Activated naive CD4-positive, alpha-beta T cell treated with anti-CD3 and anti-CD28 coated beads, Interleukin-2, amount 10 ng/mL, durations not matched to agents 7 days and 5 days (primary cell): Measurements from ENCODE around the gene RANBP17.
"Not testable (repeated sequence)": the region's sequence is repeated elsewhere in the genome, so short reads cannot be mapped to it uniquely, and the experiment has no call there.

Source experiments
- CTCF ChIA-PET: fragments of 350-600 bp; sonication (Branson Sonifier 250); formaldehyde crosslinking; loops from one replicate; lab custom pipeline; 2021; ENCODE audit warnings: antibody characterized with exemption; lab: Charles Lee
- DNase-seq: peaks from one replicate; pipeline ENCODE4 v3.0.0-alpha.2; 2020
- H3K27ac Mint-ChIP-seq: one replicate; pipeline ENCODE4 v1.8.0; 2021; ENCODE audit warnings: mild to moderate bottlenecking, moderate library complexity, mixed read lengths
- H3K27me3 Mint-ChIP-seq: one replicate; pipeline ENCODE4 v1.8.0; 2021; ENCODE audit warnings: mild to moderate bottlenecking, mixed read lengths
- H3K36me3 Mint-ChIP-seq: one replicate; pipeline ENCODE4 v1.8.0; 2021; ENCODE audit warnings: mixed read lengths
- H3K4me1 Mint-ChIP-seq: one replicate; pipeline ENCODE4 v1.8.0; 2021; ENCODE audit warnings: mixed read lengths
- H3K4me3 Mint-ChIP-seq: one replicate; pipeline ENCODE4 v1.8.0; 2021; ENCODE audit warnings: mild to moderate bottlenecking, moderate library complexity, mixed read lengths
- H3K9me3 Mint-ChIP-seq: one replicate; pipeline ENCODE4 v1.8.0; 2021; ENCODE audit warnings: mixed read lengths

Gene RANBP17

GRCh38 chr5:170939178-170939577, 77.4 kb downstream of the RANBP17 start:
- no peaks in the 10 kb centered on the region for H3K4me1 Mint-ChIP-seq
- CTCF ChIA-PET = no interaction called here
- H3K9me3 Mint-ChIP-seq = no peaks in the 10 kb centered on the region
- no peak for DNase-seq
- no peak overlapping the region for H3K4me3 Mint-ChIP-seq
- no peaks in the 10 kb centered on the region for H3K27me3 Mint-ChIP-seq
- H3K36me3 Mint-ChIP-seq = no peaks in the 10 kb centered on the region
- no peak overlapping the region for H3K27ac Mint-ChIP-seq

DNA sequence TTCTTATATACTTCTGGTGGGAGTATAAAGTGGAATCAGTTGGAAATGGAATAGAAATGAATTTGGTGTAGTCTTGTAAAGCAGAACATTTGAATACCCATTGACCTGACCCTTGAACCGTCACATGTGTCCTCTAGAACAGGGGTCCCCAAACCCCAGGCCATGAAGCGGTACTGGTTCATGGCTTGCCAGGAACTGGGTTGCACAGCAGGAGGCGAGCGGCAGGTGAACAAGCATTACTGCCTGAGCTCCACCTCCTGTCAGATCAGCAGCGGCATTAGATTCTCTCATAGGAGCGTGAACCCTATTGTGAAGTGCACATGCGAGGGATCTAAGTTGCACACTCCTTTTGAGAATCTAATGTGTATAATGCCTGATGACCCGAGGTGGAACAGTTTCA, 80.0 kb downstream of the RANBP17 start:
- Mint-ChIP-seq H3K27ac (no peak overlapping the region), H3K27me3 (no peaks in the 10 kb centered on the region), H3K36me3 (no peaks in the 10 kb centered on the region), H3K9me3 (no peaks in the 10 kb centered on the region), H3K4me1 (no peaks in the 10 kb centered on the region), H3K4me3 (no peak overlapping the region)
- CTCF ChIA-PET = no interaction called here
- DNase-seq = no peak

DNA sequence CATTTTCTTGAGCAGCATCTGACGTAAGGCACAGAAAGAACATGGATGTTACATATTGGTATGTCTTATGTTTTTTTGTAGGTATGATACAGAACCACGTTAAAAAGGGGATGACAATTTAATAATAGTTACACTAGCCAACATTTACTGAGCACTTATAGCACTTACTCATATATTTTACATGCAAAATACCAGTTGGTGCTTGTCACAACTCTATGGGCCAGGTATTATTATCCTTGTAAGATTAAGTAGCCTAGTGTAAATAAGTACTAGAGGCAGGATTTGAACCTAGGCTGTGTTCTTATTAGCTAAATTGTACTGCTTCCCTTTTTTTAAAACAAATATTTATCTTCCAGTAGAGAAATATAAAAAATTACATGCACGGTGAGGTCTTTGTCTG, 83.5 kb downstream of the RANBP17 start:
- Mint-ChIP-seq H3K27me3 (no peaks in the 10 kb centered on the region), H3K4me3 (no peak overlapping the region), H3K36me3 (no peaks in the 10 kb centered on the region), H3K9me3 (no peaks in the 10 kb centered on the region), H3K27ac (no peak overlapping the region), H3K4me1 (no peaks in the 10 kb centered on the region)
- DNase-seq = no peak
- CTCF ChIA-PET = no interaction called here

DNA sequence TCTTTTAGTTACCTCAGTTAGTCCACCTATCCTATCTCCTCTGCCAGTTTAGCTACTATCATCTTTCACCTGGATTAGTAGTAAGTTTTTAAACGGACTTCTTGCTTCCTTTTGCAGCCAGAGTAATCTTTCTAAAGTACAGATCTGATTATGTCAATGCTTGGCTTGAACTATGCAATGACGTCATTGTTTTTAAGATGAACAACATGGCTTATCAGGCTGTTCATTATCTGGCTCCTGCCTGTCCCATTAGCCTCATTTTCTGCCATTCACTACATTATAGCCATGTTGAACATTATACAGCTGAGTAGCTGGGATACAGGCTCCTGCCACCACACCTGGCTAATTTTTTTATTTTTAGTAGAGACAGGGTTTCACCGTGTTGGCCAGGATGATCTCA, 98.7 kb downstream of the RANBP17 start:
- Mint-ChIP-seq H3K27ac (no peak overlapping the region), H3K9me3 (no peaks in the 10 kb centered on the region)
- CTCF ChIA-PET = no interaction called here

GRCh38 chr5:170963521-170963920, 101.7 kb downstream of the RANBP17 start:
- Mint-ChIP-seq H3K9me3 (no peaks in the 10 kb centered on the region), H3K27ac (no peak overlapping the region), H3K4me3 (no peak overlapping the region), H3K4me1 (no peaks in the 10 kb centered on the region), H3K36me3 (no peaks in the 10 kb centered on the region), H3K27me3 (no peaks in the 10 kb centered on the region)
- CTCF ChIA-PET = no interaction called here
- DNase-seq = no peak

More for the DNA sequence above, 98.7 kb downstream of the RANBP17 start:
- no peak overlapping the region for H3K4me3 Mint-ChIP-seq
- H3K36me3 Mint-ChIP-seq = no peaks in the 10 kb centered on the region
- DNase-seq = no peak
- no peaks in the 10 kb centered on the region for H3K27me3 Mint-ChIP-seq
- no peaks in the 10 kb centered on the region for H3K4me1 Mint-ChIP-seq

GRCh38 chr5:170974461-170974860, 112.6 kb downstream of the RANBP17 start:
- Mint-ChIP-seq H3K9me3 (peaks cover 2% of the 10 kb centered on the region), H3K36me3 (no peaks in the 10 kb centered on the region), H3K27ac (no peak overlapping the region), H3K27me3 (no peaks in the 10 kb centered on the region), H3K4me3 (no peak overlapping the region), H3K4me1 (no peaks in the 10 kb centered on the region)
- CTCF ChIA-PET = no interaction called here
- no peak for DNase-seq

- CTCF ChIA-PET, DNase-seq: not testable (repeated sequence)
These were observed 118.4 kb downstream of the RANBP17 start for GRCh38 chr5:170980261-170980660.

DNA sequence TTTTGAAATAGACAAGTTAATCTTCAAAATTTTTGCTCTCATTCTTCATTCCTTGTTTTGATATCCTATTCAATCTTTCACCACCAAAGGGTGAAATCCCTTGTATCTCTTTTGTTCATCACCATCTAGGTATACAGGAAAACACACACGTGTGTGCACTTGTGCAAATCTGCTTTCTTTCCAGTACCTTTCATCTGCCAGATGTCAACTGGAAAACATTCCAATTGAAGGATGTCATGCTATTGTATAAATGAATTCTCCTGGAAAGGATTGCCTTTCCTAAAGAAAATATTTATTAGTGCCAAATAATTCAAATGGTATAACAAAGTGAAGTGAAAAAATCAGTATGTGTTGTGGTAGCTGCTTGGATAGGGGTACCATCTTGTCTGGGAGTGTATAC, 123.7 kb downstream of the RANBP17 start:
- no peak for DNase-seq
- CTCF ChIA-PET = no interaction called here
- Mint-ChIP-seq H3K27ac (no peak overlapping the region), H3K36me3 (no peaks in the 10 kb centered on the region), H3K27me3 (no peaks in the 10 kb centered on the region), H3K9me3 (peaks cover 10% of the 10 kb centered on the region), H3K4me3 (no peak overlapping the region), H3K4me1 (no peaks in the 10 kb centered on the region)

More at GRCh38 chr5:170980261-170980660, 118.4 kb downstream of the RANBP17 start:
- not testable (repeated sequence) for H3K27ac Mint-ChIP-seq, H3K36me3 Mint-ChIP-seq, H3K4me1 Mint-ChIP-seq, H3K4me3 Mint-ChIP-seq, H3K27me3 Mint-ChIP-seq
- peaks cover 19% of the 10 kb centered on the region for H3K9me3 Mint-ChIP-seq

DNA sequence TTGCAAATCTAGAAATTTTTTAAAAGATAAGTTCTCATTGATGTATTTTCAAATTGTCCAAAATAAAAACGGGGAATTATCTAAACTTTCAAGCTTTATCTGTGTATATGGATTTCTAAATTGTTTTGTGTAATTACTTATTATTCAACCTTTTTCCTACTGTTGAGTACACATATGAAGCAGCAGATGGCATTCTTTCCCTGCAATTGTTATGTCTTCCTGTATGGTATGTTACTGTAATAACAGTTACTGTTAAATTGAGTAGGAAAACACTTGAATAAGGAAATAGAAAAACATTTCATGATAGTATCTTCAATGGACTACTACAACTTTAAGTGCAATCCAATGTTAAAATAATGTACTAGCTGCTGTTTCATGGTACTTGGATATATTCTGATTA, 124.8 kb downstream of the RANBP17 start:
- no peak overlapping the region for H3K4me3 Mint-ChIP-seq
- peaks cover under 1% of the 10 kb centered on the region for H3K9me3 Mint-ChIP-seq
- CTCF ChIA-PET = no interaction called here
- no peak for DNase-seq
- no peaks in the 10 kb centered on the region for H3K36me3 Mint-ChIP-seq
- no peaks in the 10 kb centered on the region for H3K27me3 Mint-ChIP-seq
- H3K27ac Mint-ChIP-seq = no peak overlapping the region
- H3K4me1 Mint-ChIP-seq = no peaks in the 10 kb centered on the region

GRCh38 chr5:170993476-170993875, 131.7 kb downstream of the RANBP17 start:
- CTCF ChIA-PET = no interaction called here
- no peaks in the 10 kb centered on the region for H3K27me3 Mint-ChIP-seq
- no peaks in the 10 kb centered on the region for H3K9me3 Mint-ChIP-seq
- DNase-seq = no peak
- H3K4me3 Mint-ChIP-seq = no peak overlapping the region
- H3K36me3 Mint-ChIP-seq = no peaks in the 10 kb centered on the region
- H3K27ac Mint-ChIP-seq = no peak overlapping the region
- no peaks in the 10 kb centered on the region for H3K4me1 Mint-ChIP-seq

- CTCF ChIA-PET = no interaction called here
- no peaks in the 10 kb centered on the region for H3K4me1 Mint-ChIP-seq
- peaks cover 10% of the 10 kb centered on the region for H3K9me3 Mint-ChIP-seq
- H3K36me3 Mint-ChIP-seq = no peaks in the 10 kb centered on the region
- no peak overlapping the region for H3K27ac Mint-ChIP-seq
- no peak for DNase-seq
- no peaks in the 10 kb centered on the region for H3K27me3 Mint-ChIP-seq
- H3K4me3 Mint-ChIP-seq = no peak overlapping the region
These were observed 148.3 kb downstream of the RANBP17 start for GRCh38 chr5:171010086-171010485.

DNA sequence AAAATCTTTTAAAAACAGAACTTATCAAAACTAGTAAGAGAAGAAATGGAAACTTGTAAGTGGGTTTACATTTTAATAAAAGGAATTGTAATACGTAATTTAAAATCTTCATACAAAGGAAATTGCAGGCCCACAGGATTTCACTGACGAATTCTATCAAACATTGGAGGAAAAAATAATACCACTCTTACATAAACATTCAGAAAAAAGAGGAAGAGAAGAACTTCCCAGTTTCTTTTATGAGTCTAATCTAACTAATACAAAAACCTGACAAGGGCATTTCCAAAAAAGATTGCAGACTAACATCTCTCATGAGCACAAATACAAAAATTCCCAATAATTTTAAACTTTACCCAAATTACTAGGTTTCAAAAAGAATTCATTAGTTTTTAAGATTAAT, 149.0 kb downstream of the RANBP17 start:
- DNase-seq = no peak
- CTCF ChIA-PET = no interaction called here
- no peak overlapping the region for H3K27ac Mint-ChIP-seq
- H3K36me3 Mint-ChIP-seq = no peaks in the 10 kb centered on the region
- H3K4me3 Mint-ChIP-seq = no peak overlapping the region
- peaks cover 10% of the 10 kb centered on the region for H3K9me3 Mint-ChIP-seq
- H3K4me1 Mint-ChIP-seq = no peaks in the 10 kb centered on the region
- no peaks in the 10 kb centered on the region for H3K27me3 Mint-ChIP-seq

- Mint-ChIP-seq H3K9me3 (peaks cover 3% of the 10 kb centered on the region), H3K36me3 (no peaks in the 10 kb centered on the region), H3K4me3 (no peak overlapping the region), H3K27ac (no peak overlapping the region), H3K4me1 (no peaks in the 10 kb centered on the region), H3K27me3 (no peaks in the 10 kb centered on the region)
- CTCF ChIA-PET = no interaction called here
- no peak for DNase-seq
These were observed 161.7 kb downstream of the RANBP17 start for GRCh38 chr5:171023508-171023907.

- Mint-ChIP-seq H3K27ac (no peak overlapping the region), H3K9me3 (peaks cover 3% of the 10 kb centered on the region), H3K4me1 (no peaks in the 10 kb centered on the region), H3K4me3 (no peak overlapping the region), H3K27me3 (no peaks in the 10 kb centered on the region), H3K36me3 (no peaks in the 10 kb centered on the region)
- CTCF ChIA-PET = no interaction called here
- no peak for DNase-seq
These were observed 162.3 kb downstream of the RANBP17 start for GRCh38 chr5:171024084-171024483.

- CTCF ChIA-PET = no interaction called here
- DNase-seq = no peak
- H3K9me3 Mint-ChIP-seq = peaks cover 1% of the 10 kb centered on the region
- no peaks in the 10 kb centered on the region for H3K27me3 Mint-ChIP-seq
- H3K36me3 Mint-ChIP-seq = no peaks in the 10 kb centered on the region
- H3K27ac Mint-ChIP-seq = no peak overlapping the region
- H3K4me3 Mint-ChIP-seq = no peak overlapping the region
- H3K4me1 Mint-ChIP-seq = no peaks in the 10 kb centered on the region
These were observed 167.6 kb downstream of the RANBP17 start for GRCh38 chr5:171029401-171029800.

- Mint-ChIP-seq H3K27ac (no peak overlapping the region), H3K36me3 (no peaks in the 10 kb centered on the region), H3K9me3 (no peaks in the 10 kb centered on the region), H3K27me3 (no peaks in the 10 kb centered on the region), H3K4me1 (no peaks in the 10 kb centered on the region), H3K4me3 (no peak overlapping the region)
- no peak for DNase-seq
- CTCF ChIA-PET = no interaction called here
These were observed 170.2 kb downstream of the RANBP17 start for GRCh38 chr5:171031977-171032376.
